ENCODE data around the gene MAP4K4. TPM values are rescaled to one million over a fixed set of nuclear protein-coding genes. Genes with fewer than 3 reads are reported as not detected.

The MAP4K4 gene
- total and polyA plus RNA-seq, 2 experiments from 2014 or later: 61.6 to 131 TPM

GRCh38 chr2:101665312-101665711, 32.2 kb upstream of the MAP4K4 start:
- Histone ChIP-seq H3K27me3 (no peaks in the 10 kb centered on the region), H3K27ac (no peak overlapping the region), H3K4me3 (no peak overlapping the region), H3K36me3 (no peaks in the 10 kb centered on the region), H3K4me1 (ENCODE audit: low read depth) (no peaks in the 10 kb centered on the region), H3K9me3 (ENCODE audit: low read depth) (no peaks in the 10 kb centered on the region)
- TF ChIP-seq, protein P1, sequence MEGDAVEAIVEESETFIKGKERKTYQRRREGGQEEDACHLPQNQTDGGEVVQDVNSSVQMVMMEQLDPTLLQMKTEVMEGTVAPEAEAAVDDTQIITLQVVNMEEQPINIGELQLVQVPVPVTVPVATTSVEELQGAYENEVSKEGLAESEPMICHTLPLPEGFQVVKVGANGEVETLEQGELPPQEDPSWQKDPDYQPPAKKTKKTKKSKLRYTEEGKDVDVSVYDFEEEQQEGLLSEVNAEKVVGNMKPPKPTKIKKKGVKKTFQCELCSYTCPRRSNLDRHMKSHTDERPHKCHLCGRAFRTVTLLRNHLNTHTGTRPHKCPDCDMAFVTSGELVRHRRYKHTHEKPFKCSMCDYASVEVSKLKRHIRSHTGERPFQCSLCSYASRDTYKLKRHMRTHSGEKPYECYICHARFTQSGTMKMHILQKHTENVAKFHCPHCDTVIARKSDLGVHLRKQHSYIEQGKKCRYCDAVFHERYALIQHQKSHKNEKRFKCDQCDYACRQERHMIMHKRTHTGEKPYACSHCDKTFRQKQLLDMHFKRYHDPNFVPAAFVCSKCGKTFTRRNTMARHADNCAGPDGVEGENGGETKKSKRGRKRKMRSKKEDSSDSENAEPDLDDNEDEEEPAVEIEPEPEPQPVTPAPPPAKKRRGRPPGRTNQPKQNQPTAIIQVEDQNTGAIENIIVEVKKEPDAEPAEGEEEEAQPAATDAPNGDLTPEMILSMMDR (IDR thresholded peaks at IDR 0.05; ENCODE audit: low read depth, low read length): no peak
- DNase-seq (ENCODE audit: low read depth in 1 of 2, low spot score in 1 of 2): no peak

DNA sequence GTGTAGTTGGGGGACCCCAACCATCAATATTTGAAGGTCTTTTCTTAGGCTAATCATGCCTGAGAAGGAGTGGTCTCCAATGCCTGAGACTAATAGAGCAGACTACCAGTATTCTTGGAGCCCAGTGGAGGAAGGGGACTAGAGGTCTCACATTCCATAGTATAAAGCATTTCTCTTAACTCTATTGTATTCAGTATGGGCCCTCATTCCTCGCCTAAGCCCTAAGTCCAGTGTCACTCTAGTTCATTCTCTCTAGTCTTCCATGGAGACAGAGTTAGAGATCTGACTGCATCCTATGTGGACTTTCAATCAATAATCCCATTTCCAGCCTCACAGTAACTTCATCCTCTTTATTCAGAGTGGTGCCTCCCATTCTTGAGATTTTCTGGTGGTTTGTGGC, 29.7 kb upstream of the MAP4K4 start:
- H3K27me3 ChIP-seq: no peaks in the 10 kb centered on the region
- H3K4me1 ChIP-seq (ENCODE audit: low read depth): no peaks in the 10 kb centered on the region
- H3K4me3 ChIP-seq: no peak overlapping the region
- no peaks in the 10 kb centered on the region for H3K36me3 ChIP-seq
- H3K9me3 ChIP-seq (ENCODE audit: low read depth): no peaks in the 10 kb centered on the region
- no peak overlapping the region for H3K27ac ChIP-seq
- TF ChIP-seq, protein P1 (IDR thresholded peaks at IDR 0.05; ENCODE audit: low read depth, low read length): no peak
- DNase-seq (ENCODE audit: low read depth in 1 of 2, low spot score in 1 of 2): no peak

DNA sequence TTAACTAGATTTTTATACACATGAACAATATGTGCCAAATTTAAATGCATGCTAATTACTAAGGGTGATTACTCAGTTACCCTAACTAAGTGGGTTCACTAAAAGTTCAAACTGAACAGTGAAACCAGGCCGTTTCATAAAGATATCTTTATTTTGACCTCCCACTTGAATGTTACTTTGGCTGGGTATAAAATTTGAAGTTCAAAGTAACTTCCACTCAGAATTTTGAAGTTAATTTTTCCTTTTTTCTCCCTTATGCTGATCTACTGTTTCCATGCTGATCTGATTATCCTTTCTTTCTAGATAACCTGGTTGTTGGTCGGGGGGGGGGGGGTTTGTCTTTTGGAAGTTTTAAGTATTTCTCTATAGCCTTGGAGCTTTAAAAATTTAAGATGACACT, 25.5 kb upstream of the MAP4K4 start:
- no peaks in the 10 kb centered on the region for H3K9me3 ChIP-seq (ENCODE audit: low read depth)
- H3K36me3 ChIP-seq: no peaks in the 10 kb centered on the region
- no peak overlapping the region for H3K27ac ChIP-seq
- no peak for DNase-seq (ENCODE audit: low read depth in 1 of 2, low spot score in 1 of 2)
- H3K27me3 ChIP-seq: no peaks in the 10 kb centered on the region
- H3K4me3 ChIP-seq: no peak overlapping the region
- no peaks in the 10 kb centered on the region for H3K4me1 ChIP-seq (ENCODE audit: low read depth)
- TF ChIP-seq, protein P1 (IDR thresholded peaks at IDR 0.05; ENCODE audit: low read depth, low read length): no peak

DNA sequence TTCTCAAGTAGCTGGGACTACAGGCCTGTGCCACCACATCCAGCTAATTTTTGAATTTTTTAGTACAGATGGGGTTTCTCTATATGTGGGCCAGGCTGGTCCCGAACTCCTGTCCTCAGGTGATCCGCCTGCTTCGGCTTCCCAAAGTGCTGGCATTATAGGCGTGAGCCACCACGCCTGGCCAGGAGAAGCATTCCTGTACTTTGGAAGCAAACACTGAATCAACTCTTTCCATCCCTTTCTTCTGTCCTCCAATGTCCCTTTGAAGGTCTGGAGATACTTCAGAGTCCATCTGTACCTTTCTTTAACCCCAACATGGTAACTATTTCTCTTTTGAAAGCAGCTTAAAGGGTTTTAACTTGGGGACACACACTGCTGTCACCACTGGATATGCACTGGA, 23.6 kb upstream of the MAP4K4 start:
- no peaks in the 10 kb centered on the region for H3K4me1 ChIP-seq (ENCODE audit: low read depth)
- H3K36me3 ChIP-seq: no peaks in the 10 kb centered on the region
- no peak overlapping the region for H3K27ac ChIP-seq
- H3K4me3 ChIP-seq: no peak overlapping the region
- no peak for DNase-seq (ENCODE audit: low read depth in 1 of 2, low spot score in 1 of 2)
- TF ChIP-seq, protein P1 (IDR thresholded peaks at IDR 0.05; ENCODE audit: low read depth, low read length): no peak
- H3K27me3 ChIP-seq: no peaks in the 10 kb centered on the region
- H3K9me3 ChIP-seq (ENCODE audit: low read depth): no peaks in the 10 kb centered on the region

DNA sequence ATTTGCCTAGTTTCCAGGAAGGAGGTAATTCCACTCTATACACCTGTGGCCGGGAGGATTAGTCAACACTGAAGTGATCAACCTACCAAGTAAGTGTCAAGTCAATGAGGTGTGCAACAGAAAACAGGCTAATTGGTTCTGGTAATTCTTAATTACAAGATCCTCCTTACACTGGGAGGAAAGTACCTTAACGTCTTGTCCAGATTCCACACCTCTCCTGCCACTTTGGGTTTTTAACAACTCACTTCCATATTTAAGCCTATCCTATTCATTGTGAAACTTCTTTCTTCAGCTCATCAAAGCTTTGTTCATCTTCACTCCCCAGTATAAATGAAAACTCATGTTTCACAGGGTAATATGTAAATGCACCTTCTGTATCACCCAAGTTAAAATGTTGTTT, 22.0 kb upstream of the MAP4K4 start:
- TF ChIP-seq, protein P1 (IDR thresholded peaks at IDR 0.05; ENCODE audit: low read depth, low read length): no peak
- H3K9me3 ChIP-seq (ENCODE audit: low read depth): no peaks in the 10 kb centered on the region

DNA sequence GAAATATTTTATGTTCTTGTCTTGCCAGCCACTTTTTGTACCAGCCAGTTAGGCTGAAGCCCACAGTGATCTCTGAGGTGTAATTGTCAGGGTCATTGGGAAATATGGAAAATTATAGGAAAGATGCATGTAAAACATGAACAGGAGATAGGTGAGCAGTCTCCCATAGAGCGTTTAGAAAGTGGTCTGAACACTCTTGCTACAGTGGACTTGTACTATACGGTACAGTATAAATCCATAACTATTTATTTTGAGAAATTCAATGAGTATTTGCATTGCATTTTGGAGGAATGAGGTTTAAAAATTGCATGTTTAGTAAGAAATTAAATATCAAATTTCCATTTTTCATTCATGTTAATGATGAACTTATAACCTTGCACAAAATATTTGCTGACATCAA, 20.8 kb upstream of the MAP4K4 start:
- Histone ChIP-seq H3K4me1 (ENCODE audit: low read depth) (no peaks in the 10 kb centered on the region), H3K4me3 (no peak overlapping the region), H3K36me3 (no peaks in the 10 kb centered on the region), H3K27me3 (no peaks in the 10 kb centered on the region), H3K27ac (no peak overlapping the region), H3K9me3 (ENCODE audit: low read depth) (no peaks in the 10 kb centered on the region)
- DNase-seq (ENCODE audit: low read depth in 1 of 2, low spot score in 1 of 2): no peak
- TF ChIP-seq, protein P1 (IDR thresholded peaks at IDR 0.05; ENCODE audit: low read depth, low read length): no peak

More for the DNA sequence above, 22.0 kb upstream of the MAP4K4 start:
- Histone ChIP-seq H3K27me3 (no peaks in the 10 kb centered on the region), H3K27ac (no peak overlapping the region), H3K36me3 (no peaks in the 10 kb centered on the region), H3K4me3 (no peak overlapping the region), H3K4me1 (ENCODE audit: low read depth) (no peaks in the 10 kb centered on the region)
- no peak for DNase-seq (ENCODE audit: low read depth in 1 of 2, low spot score in 1 of 2)
